Measurements from ENCODE around the gene FDX2. TPM values are rescaled to one million over a fixed set of nuclear protein-coding genes. Genes with fewer than 3 reads are reported as not detected.
A peak's percentile ranks its signal among the peaks of the same experiment; 100 is the strongest.

FDX2 gene
- total and polyA plus RNA-seq, 5 donors, result 13.2 to 27.7 (median 19.0) TPM

DNA sequence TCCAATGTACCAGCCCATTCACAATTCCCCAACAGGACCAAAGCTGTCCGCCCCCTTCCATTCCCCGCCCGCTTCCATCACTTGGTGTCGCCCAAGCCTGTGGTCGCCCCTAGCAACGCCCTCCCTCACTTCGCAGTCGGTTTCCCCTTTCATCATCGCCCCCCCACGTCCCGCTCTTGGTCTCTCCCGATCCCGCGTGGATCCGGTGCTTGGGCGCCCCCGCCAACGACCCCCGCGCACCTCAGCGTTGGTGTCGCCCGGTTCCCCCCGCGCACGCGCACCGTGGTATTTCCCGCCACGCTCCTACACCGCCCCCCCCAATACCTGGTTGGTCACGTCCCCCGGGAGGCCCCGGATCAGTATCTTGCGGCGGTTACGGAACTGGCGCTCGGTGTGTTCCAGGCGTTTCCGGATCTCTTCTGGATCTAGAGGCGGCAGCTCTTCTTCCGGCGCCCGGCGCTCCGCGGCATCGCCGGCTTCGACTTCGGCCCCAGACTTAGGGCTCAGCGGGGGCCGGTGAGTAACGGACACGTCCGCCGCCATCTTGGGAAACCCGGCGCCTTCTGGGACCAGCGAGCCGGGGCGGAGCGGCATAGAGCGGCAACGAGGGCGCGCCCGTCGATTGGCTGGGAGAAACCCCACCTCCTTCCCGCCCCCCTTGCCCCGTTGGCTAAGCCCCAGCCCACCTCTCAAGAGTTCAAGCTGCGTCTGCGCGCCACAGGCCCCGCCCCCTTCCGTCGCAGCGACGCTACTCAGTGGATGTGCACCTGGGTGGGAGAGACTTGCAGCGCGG is 17.3 kb upstream of the FDX2 start, which contains the start of gene RAVER1:
TSS of gene RAVER1 (minus strand) at position 565 of the 793 bp plus-strand sequence. CDS start at position 543, 22 bp downstream.
- Histone ChIP-seq H3K27me3 (ENCODE audit: control insufficient read depth, insufficient read depth) (no peaks in the 10 kb centered on the region), H3K4me1 (ENCODE audit: control insufficient read depth, insufficient read depth, low read length) (no peaks in the 10 kb centered on the region), H3K27ac (ENCODE audit: low read length) (peak within 1 kb of the TSS; percentile 65), H3K4me3 (ENCODE audit: low read length) (peak within 1 kb of the TSS; percentile 63), H3K9me3 (ENCODE audit: control insufficient read depth, low read length) (no peaks in the 10 kb centered on the region)
- peak; percentile 94 for ATAC-seq
- intact Hi-C loops (cut with DNase I), result loop anchor here in 1 of 4 donors (10.0 kb wide), 1 partner anchor 58 kb away; the partner anchor contains the start of gene ICAM1
- DNase-seq, result peak; percentile 98 to 99 (median 99)
- WGBS, result under 1% methylated on average over 82 of the region's 82 CpGs

DNA sequence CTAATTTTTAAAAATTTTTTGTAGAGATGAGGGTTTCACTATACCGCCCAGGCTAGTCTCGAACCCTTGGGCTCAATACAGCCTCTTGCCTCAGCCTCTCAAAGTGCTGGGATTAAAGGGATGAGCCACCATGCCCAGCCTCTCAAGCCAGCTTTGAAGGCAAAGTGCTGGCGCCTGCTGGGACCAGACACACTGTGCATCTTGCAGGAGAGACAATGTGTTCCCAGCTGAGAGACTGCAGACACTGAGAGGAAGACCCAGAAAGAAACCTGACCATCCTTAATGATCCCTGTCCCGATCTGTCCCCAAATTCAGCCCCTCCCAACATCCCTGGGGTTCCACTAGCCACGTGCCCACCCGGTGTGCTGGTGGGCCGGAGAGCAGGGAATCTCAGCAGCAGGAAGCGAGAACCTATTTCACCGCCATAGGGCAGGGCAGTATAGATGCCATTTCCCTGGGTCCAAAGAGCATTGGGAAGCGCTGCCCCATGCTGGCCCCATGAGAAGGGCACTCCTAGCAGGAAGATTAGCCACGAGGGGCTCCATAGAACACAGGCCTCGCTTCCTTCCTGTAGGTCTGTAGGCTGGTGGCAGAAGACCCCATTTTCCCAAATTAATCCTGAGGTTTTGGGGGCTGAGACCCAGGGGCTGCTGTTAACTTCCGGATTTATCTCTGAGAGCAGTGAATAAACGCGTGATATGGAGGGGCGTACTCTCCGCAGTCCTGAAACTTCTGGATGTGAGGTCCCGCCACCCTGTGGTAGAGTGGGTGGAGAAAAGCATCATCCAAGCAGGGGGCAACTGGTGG is 16.5 kb upstream of the FDX2 start:
- peak overlapping the region; percentile 63 for H3K4me3 ChIP-seq (ENCODE audit: low read length)
- ATAC-seq, result no peak
- no peak overlapping the region for H3K27ac ChIP-seq (ENCODE audit: low read length)
- no peak for DNase-seq
- no peaks in the 10 kb centered on the region for H3K27me3 ChIP-seq (ENCODE audit: control insufficient read depth, insufficient read depth)
- 32% methylated on average over 18 of the region's 18 CpGs for WGBS
- no peaks in the 10 kb centered on the region for H3K9me3 ChIP-seq (ENCODE audit: control insufficient read depth, low read length)
- H3K4me1 ChIP-seq (ENCODE audit: control insufficient read depth, insufficient read depth, low read length), result no peaks in the 10 kb centered on the region
- intact Hi-C loops (cut with DNase I), result loop anchor here in 1 of 4 donors (10.0 kb wide), 1 partner anchor 58 kb away; the partner anchor contains the start of gene ICAM1

DNA sequence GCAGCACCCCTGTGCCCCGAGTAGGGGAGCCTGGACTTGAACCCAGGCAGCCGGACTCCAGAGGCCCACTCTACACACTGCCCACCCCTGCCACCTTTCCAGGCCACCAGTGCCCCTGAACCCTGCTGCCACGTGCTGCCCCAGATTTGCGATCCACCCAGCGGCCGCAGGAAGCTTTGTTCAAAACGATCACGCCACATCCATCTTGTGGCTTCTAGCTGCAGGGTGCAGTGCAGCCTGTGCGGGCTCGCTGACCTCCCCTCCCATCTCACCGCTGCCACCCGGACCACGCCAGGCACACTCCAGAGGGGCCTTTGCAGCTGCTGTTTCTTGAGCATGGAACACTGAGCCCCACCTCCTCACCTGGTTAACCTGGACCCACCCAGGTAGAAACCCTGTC is 13.7 kb upstream of the FDX2 start:
- intact Hi-C loops (cut with DNase I), result loop anchor here in 1 of 4 donors (10.0 kb wide), 1 partner anchor 55 kb away; the partner anchor contains the start of gene ICAM1
- Histone ChIP-seq H3K27ac (ENCODE audit: low read length) (no peak overlapping the region), H3K4me3 (ENCODE audit: low read length) (no peak overlapping the region), H3K9me3 (ENCODE audit: control insufficient read depth, low read length) (no peaks in the 10 kb centered on the region), H3K27me3 (ENCODE audit: control insufficient read depth, insufficient read depth) (no peaks in the 10 kb centered on the region), H3K4me1 (ENCODE audit: control insufficient read depth, insufficient read depth, low read length) (no peaks in the 10 kb centered on the region)
- ATAC-seq, result no peak
- no peak for DNase-seq
- WGBS, result 92% methylated on average over 13 of the region's 13 CpGs

DNA sequence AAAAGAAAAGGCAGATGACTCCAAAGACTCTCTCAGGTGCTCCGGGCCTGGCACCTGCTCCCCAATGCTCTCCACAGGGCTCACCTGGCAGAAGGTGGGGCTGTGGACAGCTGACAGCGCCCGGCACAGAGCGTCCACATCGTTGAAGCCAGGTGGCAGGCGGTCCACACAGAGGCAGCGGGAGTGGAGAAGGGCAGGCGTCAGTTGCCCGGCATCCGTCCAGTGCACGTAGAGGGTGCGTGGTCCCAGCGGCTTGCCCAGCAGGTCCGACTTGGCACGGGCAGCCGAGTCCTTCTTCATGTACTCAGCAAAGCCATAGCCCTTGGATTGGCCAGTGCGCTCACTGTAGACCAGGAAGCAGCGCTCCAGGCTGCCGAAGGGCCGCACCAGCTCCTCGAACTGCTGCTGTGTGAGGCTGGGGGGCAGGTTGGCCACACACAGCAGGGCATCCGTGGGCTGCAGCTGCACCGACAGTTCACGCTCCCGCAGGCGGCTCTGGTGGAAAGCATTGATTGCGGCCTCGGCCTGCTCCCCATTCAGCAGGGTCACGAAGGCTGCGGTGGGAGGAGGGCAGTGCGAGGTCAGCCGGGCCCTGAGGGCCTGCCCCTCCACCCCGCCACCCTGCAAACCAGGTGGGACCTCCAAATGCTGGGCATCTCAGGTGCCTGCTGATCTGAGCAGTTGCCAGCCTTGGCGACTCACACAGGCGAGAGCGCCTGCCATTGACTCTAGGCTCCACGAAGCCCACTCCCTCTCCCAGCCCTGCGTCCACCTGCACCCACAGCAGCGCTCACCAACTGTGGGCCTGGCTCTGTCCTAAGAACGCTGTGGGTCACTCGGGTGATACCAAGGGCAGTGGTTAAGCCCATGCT is 13.0 kb upstream of the FDX2 start:
- no peak overlapping the region for H3K4me3 ChIP-seq (ENCODE audit: low read length)
- 95% methylated on average over 41 of the region's 41 CpGs for WGBS
- DNase-seq, result peak in 1 of 3 donors; percentile 45
- intact Hi-C loops (cut with DNase I), result loop anchor here in 1 of 4 donors (10.0 kb wide), 1 partner anchor 54 kb away; the partner anchor contains the start of gene ICAM1
- H3K4me1 ChIP-seq (ENCODE audit: control insufficient read depth, insufficient read depth, low read length), result no peaks in the 10 kb centered on the region
- H3K27ac ChIP-seq (ENCODE audit: low read length), result no peak overlapping the region
- H3K27me3 ChIP-seq (ENCODE audit: control insufficient read depth, insufficient read depth), result no peaks in the 10 kb centered on the region
- no peaks in the 10 kb centered on the region for H3K9me3 ChIP-seq (ENCODE audit: control insufficient read depth, low read length)
- no peak for ATAC-seq

DNA sequence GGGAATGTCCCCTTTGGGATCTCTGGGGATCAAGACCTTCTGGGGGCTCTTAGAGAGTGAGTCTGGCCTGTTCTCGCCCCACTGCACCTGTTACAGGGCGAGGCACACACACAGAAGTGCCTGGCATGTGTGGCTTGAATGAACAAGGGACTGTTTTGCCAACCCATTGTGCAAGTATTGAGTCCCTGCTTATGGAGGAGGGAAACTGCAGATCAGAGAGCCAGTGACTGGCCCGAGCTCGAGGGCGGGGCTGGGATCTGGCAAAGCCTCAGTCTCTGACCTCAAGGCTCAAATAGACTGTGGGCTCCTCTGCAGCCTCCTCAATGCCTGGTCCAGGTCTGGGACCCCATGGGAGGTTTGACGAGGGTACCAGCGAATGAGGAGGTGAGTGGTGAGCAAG is 12.0 kb upstream of the FDX2 start:
- H3K9me3 ChIP-seq (ENCODE audit: control insufficient read depth, low read length), result no peaks in the 10 kb centered on the region
- H3K27ac ChIP-seq (ENCODE audit: low read length), result no peak overlapping the region
- no peak overlapping the region for H3K4me3 ChIP-seq (ENCODE audit: low read length)
- intact Hi-C loops (cut with DNase I), result loop anchor here in 1 of 4 donors (10.0 kb wide), 1 partner anchor 53 kb away; the partner anchor contains the start of gene ICAM1
- DNase-seq, result no peak
- H3K27me3 ChIP-seq (ENCODE audit: control insufficient read depth, insufficient read depth), result no peaks in the 10 kb centered on the region
- 85% methylated on average over 7 of the region's 7 CpGs for WGBS
- H3K4me1 ChIP-seq (ENCODE audit: control insufficient read depth, insufficient read depth, low read length), result no peaks in the 10 kb centered on the region
- no peak for ATAC-seq

DNA sequence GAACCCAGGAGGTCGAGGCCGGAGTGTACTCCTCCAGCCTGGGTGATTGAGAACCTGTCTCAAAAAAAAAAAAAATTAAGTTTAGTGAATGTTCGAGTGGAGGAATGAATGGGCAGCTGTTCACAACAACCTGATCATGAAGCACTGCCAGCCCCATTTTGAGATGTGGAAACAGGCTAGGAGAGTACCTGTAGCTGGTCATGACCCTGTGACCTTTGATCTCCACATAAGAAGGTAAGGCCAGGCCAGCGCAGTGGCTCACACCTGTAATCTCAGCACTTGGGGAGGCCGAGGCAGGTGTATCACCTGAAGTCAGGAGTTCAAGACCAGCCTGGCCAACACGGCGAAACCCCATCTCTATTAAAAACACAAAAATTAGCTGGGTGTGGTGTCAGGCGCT is 9.9 kb upstream of the FDX2 start:
- Histone ChIP-seq H3K9me3 (ENCODE audit: control insufficient read depth, low read length) (no peaks in the 10 kb centered on the region), H3K4me1 (ENCODE audit: control insufficient read depth, insufficient read depth, low read length) (no peaks in the 10 kb centered on the region), H3K27ac (ENCODE audit: low read length) (no peak overlapping the region), H3K27me3 (ENCODE audit: control insufficient read depth, insufficient read depth) (no peaks in the 10 kb centered on the region), H3K4me3 (ENCODE audit: low read length) (no peak overlapping the region)
- DNase-seq (no peak), ATAC-seq (no peak)
- 91% methylated on average over 8 of the region's 8 CpGs for WGBS
- intact Hi-C loops (cut with DNase I), result loop anchor here in 1 of 4 donors (10.0 kb wide), 1 partner anchor 51 kb away; the partner anchor contains the start of gene ICAM1

DNA sequence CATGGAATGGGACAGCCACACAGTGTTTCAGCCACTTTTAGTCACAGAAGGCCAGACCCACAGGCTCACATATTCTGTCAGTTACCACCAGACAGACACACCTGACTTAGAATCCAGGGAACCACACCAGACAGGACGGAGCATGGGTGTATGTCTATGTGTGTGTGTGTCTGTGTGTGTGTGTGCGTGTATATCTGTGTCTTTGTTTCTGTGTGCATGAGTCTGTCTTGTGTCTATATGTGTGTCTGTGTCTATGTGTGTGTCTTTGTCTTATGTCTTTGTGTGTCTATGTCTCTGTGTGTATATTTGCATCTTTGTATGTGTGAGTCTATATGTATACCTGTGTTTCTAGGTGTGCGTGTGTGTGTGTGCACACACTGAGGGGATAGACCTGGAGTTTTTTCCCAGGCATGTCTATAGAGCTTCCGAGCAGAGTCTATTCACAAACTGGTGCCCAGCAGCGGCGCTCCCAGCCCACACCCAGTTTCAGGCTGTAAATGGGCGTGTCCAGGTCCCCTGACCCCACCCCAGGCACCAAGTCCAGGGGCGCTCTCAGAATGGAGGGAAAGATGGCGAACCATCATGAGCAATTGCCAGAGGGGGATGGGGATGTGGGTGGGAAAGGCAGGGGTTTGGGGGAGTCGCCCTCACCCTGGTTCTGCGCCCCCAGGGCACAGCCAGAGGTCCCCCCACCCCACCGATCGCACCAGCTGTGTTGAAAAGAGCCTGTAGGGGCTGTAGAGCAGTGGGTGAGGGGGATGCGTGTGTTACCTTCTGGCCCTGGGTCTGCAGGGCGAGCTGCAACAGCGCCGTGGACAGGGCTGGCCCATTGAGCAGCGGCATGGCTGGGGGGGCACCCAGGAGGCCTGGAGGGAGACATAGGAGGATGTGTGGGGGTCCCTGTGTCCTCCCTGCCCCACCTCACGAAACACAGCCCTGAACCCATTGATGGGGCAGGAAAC is 6.3 kb upstream of the FDX2 start:
- 91% methylated on average over 19 of the region's 19 CpGs for WGBS
- no peak for ATAC-seq
- H3K27ac ChIP-seq (ENCODE audit: low read length), result no peak overlapping the region
- no peak overlapping the region for H3K4me3 ChIP-seq (ENCODE audit: low read length)
- no peaks in the 10 kb centered on the region for H3K4me1 ChIP-seq (ENCODE audit: control insufficient read depth, insufficient read depth, low read length)
- H3K9me3 ChIP-seq (ENCODE audit: control insufficient read depth, low read length), result no peaks in the 10 kb centered on the region
- intact Hi-C loops (cut with DNase I), result loop anchor here in 1 of 4 donors (10.0 kb wide), 1 partner anchor 47 kb away; the partner anchor contains the start of gene ICAM1
- no peak for DNase-seq
- no peaks in the 10 kb centered on the region for H3K27me3 ChIP-seq (ENCODE audit: control insufficient read depth, insufficient read depth)

DNA sequence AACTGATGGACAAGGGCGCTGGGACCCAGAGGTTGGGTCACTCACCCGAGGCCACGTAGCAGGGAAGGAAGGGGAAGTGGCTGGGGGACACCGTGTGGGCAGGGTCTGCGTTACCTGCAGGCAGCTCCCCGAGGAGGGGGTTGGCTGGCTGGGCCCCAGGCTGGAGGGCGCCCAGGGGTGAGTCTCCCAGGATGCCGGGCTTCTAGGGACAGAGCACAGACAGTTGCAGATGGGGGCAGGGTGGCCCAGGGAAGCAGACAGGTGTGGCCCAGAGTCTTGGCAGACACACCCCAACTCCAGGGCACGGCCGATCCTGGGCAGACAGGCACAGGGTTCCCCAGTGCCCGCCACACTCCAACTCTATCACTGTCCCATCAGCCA is 5.6 kb upstream of the FDX2 start:
- intact Hi-C loops (cut with DNase I), result loop anchor here in 1 of 4 donors (10.0 kb wide), 1 partner anchor 47 kb away; the partner anchor contains the start of gene ICAM1
- 85% methylated on average over 11 of the region's 11 CpGs for WGBS

DNA sequence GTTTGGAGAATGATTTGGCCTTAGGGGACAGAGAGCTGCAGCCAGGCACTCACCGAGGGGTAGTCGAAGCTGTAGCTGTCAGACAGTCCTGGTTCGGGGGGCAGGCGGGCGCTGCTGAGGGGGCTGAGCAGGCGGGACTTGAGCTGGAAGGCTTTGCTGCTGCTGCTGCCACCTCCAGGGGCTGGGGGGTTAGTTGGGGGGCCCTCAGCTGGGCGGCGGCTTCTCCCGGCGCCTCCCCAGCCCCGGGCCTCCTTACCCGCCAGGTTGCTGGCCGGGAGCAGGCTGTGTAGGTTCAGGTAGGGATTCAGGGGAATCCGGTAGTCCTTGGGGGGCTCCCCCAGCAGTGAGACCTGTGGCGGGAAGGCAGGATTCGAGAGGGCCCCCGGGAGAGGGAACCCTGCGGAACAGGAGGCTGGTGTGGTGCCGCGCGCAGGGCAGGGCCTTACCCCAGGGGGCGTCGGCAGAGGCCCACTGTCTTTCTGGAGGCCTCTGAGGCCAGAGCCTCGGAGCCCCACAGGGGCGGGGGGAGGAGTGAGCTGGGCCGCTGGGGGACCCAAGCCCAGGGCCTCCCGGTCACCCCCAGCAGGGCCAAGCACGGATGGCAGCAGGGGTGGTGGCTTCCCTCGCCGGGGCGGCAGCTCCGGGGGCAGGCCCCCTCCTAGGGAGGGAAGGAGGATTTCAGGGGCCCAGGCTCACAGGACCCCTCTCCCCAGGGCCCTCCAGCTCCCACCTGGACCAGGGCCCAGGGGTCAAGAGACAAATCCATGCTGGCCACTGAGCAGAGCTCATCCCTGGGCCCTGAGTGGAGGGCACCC is 5.0 kb upstream of the FDX2 start:
- Histone ChIP-seq H3K27me3 (ENCODE audit: control insufficient read depth, insufficient read depth) (no peaks in the 10 kb centered on the region), H3K4me3 (ENCODE audit: low read length) (no peak overlapping the region), H3K27ac (ENCODE audit: low read length) (no peak overlapping the region), H3K4me1 (ENCODE audit: control insufficient read depth, insufficient read depth, low read length) (no peaks in the 10 kb centered on the region), H3K9me3 (ENCODE audit: control insufficient read depth, low read length) (no peaks in the 10 kb centered on the region)
- intact Hi-C loops (cut with DNase I), result loop anchor here in 1 of 4 donors (10.0 kb wide), 1 partner anchor 46 kb away; the partner anchor contains the start of gene ICAM1
- ATAC-seq, result no peak
- DNase-seq, result no peak
- WGBS, result 94% methylated on average over 32 of the region's 32 CpGs

More for the DNA sequence above, 5.6 kb upstream of the FDX2 start:
- Histone ChIP-seq H3K9me3 (ENCODE audit: control insufficient read depth, low read length) (no peaks in the 10 kb centered on the region), H3K27me3 (ENCODE audit: control insufficient read depth, insufficient read depth) (no peaks in the 10 kb centered on the region), H3K27ac (ENCODE audit: low read length) (no peak overlapping the region), H3K4me3 (ENCODE audit: low read length) (no peak overlapping the region), H3K4me1 (ENCODE audit: control insufficient read depth, insufficient read depth, low read length) (no peaks in the 10 kb centered on the region)
- DNase-seq (no peak), ATAC-seq (no peak)
